NOMO-1 (cell line): ENCODE data around the gene VWA7.
A peak's percentile ranks its signal among the peaks of the same experiment; 100 is the strongest.

Experiments
- DNase-seq, 2 experiments: peaks; one replicate each; lab custom pipeline; 2025; ENCODE audit not compliant: unreplicated experiment in 2 of 2; lab: John Stamatoyannopoulos, UW

VWA7 gene

DNA sequence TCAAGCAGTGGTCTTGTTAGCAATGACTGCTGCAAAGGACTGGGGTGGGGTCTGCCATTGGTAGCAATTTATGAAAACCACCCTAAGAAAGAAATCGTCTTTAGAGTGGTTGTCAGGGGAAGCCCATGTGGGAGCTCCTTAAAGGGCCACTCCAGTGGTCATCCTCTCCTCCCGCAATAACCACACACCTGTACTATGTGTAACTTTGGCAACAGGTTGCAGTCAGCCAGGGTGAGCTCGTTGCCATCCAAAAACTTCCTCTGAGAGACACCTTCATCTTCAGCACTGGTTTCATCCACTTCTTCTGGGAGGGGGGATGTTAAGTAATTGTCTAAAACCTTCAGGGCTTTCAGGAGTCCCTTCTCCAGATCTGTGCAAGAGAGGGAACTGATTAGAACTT, 45.1 kb downstream of the VWA7 start:
- DNase-seq, result no peak

DNA sequence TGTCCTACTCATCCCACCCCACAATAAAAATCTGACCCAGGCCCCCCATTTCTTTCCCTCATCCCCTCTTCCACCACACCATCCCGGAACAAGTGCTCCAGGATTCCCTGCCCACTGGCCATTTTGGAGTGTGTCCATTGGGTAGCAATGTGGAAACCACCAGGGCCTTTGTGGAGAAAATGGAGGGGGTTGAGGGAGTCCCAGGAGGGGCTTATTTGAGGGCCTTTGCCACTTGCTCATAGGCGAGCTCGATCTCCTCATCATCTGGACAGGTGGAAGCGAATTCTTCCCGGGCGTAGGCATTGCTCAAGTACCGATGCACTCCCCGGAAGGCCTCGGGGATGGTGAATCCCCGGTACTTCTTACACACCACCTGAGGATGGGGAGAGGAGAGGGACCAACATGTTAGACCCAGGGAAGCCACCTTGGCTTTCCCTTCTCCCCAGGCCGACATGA, 46.5 kb downstream of the VWA7 start:
- DNase-seq, result no peak

DNA sequence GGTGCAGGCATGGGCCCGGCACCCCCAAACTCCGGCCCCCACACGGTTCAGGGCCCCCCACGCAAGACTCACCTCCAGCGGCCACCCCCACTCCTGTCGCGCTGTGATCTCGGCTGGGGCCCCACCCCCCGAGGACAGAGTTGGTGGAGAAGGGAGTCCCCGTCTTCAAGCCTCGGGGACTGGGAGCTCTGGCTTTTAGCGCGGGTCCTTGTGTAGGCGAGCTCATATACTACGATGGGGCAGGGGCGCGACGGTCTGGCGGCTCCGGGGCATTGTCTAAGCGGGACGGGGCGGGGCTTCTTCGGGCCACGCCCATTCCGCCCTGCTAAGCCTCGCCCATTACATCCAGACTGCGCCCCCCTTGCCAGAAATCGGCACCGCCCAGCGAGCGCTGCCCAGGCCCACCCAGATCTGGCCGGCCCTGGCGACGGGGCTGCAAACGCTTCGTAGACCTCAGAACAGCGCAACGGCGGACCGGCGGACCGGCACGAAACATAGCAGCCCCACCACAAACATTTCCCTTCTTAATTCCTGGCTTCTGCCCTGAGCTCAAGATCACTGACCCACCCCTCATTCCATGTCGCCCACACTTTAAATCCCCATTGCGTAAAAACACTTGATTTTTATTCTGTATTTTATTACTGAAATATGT, 47.0 kb downstream of the VWA7 start:
- DNase-seq, result peak; percentile 55 to 67

DNA sequence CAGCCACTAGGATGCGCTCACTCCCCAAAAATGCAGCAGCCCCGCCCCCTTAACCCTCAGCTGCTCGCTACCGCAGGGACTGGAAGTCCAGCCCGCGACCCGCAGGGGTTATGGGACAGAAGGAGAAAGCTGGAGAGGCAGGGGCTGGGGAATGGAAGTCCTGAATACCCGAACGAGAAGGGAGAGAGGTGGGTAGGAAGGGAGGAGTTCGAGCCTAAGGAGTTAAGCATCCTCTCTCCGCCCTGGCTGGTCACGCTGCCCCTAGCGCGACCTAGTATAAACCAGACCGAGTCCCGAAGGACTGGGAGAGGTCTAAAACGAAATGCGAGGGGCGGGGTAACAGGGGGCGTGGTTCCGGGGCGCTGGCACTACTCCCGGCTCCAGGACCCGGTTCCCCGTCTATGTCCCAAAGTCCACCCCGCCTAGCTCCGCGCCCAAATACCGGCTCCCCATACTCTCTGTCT, 47.6 kb downstream of the VWA7 start:
- DNase-seq, result peak; percentile 77 to 85

DNA sequence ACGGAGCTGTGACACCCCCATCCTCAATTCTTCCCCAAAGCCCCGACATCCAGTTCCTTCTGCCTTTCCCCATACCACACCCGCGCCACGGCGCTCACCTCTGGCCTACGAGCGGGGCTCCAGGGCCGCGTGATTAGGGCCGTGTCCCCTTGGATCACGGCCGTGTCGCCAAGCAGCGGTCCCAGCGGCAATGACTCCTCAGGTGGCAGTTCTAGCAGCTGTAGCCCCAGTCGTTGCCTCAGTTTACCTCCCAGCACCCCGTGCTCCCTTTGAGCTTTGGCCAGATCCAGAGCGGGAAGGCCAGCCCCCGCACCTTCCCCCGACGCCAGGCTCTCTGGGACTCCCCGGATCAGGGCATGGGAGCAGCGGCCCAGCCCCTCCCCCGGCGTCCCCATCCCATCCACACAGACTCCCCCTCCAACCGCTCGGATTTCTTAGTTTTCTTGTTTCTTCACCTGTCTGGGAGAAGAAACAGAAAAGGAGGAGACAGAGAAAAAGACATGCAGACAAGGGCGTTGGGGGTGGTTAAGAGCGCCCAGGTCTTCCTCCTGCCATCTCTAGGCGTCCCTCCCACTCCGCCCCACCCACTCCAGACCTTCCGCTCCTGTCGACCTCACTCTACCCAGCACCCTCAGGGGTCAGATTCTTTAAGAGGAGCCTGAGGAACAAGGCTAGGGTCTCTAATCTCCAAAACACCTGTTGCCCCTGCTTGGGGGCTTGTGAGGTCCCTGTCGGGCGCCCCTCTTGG, 48.2 kb downstream of the VWA7 start, which contains the start of gene DDAH2:
Gene DDAH2 (minus strand): TSS at position 533 of the 748 bp plus-strand sequence. CDS start 138 bp downstream, at position 395.
- no peak for DNase-seq

DNA sequence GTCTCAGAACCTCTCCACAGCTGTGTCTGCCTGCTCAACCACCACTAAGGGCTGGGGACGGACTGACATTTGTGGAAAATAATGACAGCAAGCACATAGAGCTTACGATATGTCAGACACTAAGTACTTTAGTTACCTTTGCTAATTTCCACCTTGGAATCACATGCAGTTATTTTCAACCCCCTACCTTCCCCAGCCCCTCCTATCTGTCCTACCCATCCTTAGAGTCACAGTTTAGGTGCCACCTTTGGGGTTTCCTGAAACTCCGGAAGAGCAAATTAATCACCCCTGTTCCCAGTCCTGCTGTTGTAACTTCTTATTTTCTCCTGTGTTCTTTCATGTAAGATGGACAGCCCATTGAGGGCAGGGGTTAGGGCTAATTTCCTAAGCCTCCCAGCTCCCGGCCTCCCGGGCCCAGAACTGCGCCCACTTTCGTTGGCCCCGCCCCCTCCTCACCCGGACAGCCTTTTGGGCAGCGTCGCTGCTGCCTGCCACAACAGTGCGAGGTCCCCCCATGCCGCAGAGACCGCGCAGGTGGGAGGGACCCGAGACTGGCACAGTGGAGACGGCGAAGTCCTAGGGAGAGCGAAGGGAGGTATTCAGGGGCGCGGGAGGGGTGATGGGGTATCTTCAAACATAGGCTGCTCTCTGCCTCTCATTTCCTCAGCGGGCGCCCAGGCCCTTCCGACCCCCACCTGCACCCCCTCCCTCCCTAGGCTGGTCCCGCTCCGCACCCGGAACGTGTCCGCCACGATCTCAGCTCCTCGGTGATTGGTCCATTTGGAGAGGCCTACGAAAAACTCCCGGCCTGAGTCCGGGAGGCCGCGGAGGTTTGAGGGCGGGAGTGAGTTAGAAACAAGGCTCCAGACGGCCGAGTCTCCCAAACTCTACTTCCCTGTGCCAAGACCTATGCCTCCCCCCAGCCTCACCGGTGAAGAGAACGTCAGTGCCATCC, 49.1 kb downstream of the VWA7 start:
- DNase-seq, result peak; percentile 65 to 94

DNA sequence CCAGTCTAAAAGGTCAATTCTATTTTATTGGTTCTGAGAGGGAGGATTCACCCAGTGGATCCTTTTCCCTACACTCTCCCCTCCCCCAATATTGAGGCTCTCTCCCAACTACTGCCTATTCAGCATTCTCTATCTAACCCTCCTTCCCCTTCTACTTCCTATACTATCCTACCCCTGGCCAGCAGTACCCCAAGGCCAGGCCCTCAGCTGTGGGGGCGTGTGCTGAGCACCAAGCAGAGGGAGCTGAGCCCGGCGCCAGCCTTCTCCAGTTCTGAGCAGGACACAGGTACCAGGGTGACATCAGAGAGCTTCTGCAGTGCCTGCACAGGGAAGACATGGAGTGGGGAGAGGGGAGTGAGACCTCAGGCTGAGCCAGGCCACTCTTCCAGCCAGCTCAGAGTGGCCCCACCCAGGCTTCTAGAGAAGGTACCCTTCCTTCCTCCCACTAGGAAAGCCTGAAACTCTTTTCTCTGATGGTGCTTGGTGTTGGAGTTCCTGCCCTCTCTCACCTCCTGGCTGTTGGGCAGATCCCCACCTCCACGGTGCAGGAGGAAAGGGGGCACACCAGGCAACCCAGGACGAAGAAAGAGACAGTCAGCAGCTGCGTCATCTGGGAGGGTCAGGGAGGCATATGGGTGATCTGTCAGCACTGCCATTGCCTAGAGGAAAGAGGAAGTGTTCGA, 50.0 kb downstream of the VWA7 start:
- DNase-seq, result no peak

DNA sequence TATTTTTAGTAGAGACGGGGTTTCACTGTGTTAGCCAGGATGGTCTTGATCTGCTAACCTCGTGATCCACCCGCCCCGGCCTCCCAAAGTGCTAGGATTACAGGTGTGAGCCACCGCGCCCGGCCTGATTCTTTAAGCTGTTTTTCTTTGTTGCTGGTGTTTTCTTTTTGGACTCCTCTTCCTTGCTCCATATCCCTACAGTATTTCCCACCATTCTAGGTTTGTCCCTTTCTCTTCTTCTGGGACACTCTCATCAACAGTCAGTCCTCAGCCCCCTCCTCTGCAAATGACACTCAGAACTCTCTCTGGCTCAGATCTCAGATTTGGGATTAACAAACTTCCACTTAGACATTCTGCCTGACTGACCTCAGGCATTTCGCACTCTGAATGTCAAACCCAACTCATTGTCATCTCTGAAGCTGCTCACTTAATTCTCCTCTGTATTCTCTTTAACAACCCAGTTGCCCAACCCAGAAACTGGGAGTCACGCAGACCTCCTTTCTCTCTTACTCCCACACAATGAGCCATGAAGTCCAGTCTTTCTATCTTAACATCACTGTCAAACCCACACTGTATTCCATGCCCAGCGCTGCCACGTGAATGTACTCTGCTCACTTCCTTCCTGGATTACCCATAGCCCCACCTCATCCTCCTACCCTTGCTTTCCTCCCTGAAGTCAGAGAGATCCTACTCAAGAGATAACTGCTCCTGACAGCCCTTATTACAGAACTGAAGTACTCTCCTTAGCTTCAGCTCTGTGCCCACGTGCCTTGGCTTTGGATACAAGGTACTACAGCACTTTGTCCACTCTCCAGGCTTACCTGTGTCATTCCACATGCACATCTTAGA, 51.4 kb downstream of the VWA7 start:
- no peak for DNase-seq

DNA sequence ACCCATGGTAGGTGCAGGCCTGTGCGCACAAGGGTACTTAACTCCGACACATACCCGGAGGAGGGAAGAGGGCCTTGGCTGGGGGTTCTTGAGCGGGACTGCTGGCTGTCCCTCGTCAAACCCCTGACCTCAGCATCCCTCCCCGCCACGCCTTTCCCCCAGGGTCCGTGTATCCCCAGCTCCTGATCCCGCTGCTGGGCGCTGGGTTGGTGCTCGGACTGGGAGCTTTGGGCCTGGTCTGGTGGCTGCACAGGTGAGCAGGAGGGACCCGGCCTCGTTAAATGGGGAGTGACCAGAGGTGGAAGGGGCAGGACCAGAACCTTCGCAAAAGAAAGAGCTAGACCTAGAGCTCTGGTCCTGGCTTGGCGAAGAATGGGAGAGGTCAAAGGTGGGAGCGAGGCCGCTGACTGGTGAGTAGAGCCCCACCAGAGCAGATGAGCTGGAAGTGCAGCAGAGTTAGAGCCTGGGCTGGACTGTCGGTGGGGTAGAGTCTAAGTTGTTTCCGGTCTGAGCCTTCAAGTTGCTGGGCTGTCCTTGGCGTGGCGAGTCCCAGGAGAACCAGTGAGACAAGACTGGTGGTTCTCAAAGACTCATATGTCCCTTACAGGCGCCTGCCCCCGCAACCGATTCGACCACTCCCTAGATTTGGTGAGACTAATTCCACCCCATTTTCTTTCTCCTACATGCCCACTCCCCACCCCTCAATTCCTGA, 53.0 kb downstream of the VWA7 start:
- DNase-seq, result no peak

DNA sequence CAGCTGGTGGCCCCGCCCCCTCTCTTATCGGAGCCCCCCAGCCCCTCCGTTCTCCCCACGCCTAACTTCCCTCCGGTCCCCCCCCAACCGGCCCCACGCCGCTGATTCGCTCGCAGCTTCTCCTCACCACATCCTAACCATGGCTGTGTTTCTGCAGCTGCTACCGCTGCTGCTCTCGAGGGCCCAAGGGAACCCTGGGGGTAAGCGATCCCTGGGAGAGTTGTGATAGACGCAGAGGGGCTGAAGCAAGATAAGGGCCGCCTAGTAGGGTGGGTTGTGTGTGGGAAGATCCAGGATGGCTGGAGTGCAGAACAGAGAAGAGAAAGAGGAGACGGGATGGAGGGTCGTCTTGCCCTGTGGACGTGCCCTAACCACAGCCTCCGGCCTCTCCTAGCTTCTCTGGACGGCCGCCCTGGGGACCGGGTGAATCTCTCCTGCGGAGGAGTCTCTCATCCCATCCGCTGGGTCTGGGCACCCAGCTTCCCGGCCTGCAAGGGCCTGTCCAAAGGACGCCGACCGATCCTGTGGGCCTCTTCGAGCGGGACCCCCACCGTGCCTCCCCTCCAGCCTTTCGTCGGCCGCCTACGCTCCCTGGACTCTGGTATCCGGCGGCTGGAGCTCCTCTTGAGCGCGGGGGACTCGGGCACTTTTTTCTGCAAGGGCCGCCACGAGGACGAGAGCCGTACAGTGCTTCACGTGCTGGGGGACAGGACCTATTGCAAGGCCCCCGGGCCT, 53.7 kb downstream of the VWA7 start, which contains the start of gene MPIG6B:
Gene MPIG6B (plus strand): TSS at position 129 of the 735 bp plus-strand sequence. CDS start 11 bp downstream, at position 140.
- no peak for DNase-seq

DNA sequence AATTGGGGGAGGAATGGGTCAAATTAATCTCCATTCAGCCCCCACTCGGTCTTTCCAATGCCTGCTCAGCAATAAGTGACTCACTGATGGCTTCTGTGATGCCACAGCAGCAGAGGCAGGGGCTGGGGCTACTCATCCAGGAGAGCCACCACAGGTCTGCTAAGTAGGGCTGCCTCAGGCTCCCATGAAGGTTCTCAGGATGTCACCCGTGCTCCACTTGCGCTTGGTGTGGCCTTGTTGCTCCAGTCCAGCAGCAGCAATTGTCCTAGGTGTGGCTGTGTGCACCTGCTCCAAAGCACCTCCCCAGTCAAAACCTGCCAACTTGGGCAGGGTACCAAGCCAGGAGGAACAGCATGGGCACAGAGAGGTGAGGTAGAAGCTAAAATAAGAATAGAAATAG, 55.0 kb downstream of the VWA7 start:
- DNase-seq, result no peak

DNA sequence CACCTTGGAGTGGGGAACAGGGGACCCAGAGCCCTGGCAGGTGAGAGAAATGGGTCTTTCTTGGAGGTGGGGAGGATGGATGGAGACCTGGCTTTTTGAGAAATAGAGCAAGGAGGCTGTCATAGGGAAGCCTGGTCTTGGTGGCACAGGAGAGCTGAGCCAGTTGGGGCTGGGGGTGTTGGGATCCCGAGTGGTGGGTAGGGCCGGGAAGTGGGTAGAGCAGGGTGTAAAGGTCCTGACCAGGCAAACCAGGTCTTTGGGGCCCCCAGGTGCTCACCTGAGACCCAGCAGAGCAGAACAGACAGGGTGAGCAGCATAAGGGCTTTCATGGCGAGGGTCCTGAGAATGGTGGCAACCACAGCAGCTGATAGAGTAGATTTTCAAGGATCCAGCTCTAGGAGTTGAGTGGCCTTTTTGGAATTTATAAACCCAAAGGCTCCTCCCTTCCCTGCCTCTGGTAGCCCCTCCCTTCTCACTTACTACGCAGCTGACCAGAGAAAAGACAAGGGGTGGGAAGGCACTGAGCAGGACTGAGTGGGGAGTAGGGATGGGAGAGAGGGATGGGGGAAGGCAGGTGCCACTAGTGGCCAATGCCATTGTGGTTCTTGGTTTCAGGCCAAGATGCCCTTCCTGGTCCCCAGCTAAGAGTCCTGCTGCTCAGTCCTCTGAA, 55.6 kb downstream of the VWA7 start, which contains the start of gene LY6G6C:
Gene LY6G6C (minus strand): TSS at position 396 of the 670 bp plus-strand sequence. CDS start 67 bp downstream, at position 329.
- DNase-seq, result no peak

DNA sequence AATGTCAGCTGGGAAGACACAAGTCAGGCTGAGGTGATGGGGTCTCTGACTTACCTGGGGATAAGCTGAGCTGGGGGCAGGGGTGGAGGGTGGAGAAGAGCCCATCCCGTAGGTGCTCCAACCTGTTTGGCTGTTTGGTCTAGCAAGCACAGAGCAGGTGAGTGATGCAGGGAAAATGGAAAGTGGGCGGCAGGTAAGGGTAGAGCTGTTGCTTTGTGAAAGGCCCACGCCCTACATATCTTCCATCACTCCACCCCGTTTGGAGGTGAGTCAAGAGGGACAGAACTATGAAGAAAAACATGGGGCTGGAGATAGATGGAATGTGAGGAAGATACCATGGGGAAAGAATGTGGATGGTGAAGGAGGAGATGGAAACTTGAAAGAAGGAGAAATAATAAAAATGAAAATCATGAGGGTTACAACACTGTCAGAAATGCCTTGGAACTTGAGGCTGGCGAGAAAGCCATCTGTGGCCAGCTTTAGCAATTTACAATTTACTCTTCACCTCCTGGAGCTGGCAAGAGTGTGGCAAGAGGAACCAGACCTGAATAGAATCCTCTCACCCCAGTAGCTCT, 56.8 kb downstream of the VWA7 start:
- DNase-seq, result no peak

DNA sequence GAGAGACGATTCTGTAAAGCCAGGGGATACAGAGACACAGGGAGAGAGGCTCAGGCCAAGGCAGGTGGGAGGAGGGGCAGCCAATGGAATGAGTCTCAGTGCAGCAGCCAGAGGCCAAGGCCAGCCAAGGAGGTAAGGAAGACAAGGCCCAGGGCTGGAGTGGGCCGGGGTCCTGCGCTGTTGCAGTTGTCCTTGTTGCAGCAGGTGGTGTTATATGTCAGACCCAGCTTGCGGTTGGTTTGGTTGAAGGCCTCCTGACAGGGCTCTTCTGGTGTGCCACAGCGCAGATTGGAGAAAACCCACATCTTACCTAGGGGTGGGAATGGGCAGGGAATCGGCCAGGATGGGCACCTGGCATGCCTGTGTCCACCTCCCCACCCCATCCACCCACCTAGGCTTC, 58.1 kb downstream of the VWA7 start:
- DNase-seq, result no peak

DNA sequence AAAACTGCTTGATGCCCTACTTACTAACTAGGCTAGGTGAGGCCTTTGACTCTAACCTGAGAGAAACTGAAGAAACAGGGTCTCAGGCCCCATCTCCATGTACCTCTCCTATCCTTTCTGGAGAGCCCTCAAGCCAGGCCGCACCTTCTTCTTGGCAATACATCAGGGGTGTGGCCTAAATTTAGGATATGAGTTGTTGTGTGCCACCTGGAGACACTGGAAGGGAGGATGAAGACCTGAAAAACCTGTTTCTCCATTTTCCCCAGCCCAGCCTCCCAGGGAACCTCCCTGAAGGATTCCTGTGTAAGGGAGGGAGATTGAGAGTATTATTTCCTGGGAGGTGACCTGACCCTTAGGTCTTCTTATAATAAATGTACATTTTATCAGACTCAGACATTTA, 58.9 kb downstream of the VWA7 start:
- DNase-seq, result no peak

DNA sequence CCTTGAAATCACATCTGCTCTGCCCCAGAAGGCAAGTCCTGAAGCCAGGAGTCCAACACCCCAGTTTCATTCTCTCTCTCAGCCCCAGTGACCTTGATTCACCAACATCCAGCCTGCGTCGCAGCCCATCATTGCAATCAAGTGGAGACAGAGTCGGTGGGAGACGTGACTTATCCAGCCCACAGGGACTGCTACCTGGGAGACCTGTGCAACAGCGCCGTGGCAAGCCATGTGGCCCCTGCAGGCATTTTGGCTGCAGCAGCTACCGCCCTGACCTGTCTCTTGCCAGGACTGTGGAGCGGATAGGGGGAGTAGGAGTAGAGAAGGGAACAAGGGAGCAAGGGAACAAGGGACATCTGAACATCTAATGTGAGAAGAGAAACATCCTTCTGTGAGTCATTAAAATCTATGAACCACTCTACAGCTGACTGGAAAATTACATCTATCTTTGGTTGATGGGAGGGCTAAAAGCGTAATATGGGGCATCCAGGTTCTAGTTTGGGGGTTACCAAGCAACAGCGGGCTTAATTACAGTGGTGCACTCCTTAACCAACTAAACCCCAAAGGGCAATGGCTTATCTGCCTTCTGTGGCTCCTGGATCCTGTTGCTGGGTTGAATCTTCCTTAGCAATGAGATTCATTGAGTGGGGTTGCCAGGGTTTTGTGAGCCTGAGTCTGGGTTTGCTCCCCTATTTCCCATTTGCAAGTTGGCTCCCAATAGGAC, 59.5 kb downstream of the VWA7 start:
- no peak for DNase-seq
